Colon (tissue), 2 donors: ENCODE measurements around the gene PDZD8.

Experiments used
- FAIRE-seq: peaks from 2 replicates; lab custom pipeline; 2012; peaks lifted over from hg19 to GRCh38; lab: Jason Lieb, UNC
- donor health status: control.
- donor health status: control.

The PDZD8 gene, protein sequence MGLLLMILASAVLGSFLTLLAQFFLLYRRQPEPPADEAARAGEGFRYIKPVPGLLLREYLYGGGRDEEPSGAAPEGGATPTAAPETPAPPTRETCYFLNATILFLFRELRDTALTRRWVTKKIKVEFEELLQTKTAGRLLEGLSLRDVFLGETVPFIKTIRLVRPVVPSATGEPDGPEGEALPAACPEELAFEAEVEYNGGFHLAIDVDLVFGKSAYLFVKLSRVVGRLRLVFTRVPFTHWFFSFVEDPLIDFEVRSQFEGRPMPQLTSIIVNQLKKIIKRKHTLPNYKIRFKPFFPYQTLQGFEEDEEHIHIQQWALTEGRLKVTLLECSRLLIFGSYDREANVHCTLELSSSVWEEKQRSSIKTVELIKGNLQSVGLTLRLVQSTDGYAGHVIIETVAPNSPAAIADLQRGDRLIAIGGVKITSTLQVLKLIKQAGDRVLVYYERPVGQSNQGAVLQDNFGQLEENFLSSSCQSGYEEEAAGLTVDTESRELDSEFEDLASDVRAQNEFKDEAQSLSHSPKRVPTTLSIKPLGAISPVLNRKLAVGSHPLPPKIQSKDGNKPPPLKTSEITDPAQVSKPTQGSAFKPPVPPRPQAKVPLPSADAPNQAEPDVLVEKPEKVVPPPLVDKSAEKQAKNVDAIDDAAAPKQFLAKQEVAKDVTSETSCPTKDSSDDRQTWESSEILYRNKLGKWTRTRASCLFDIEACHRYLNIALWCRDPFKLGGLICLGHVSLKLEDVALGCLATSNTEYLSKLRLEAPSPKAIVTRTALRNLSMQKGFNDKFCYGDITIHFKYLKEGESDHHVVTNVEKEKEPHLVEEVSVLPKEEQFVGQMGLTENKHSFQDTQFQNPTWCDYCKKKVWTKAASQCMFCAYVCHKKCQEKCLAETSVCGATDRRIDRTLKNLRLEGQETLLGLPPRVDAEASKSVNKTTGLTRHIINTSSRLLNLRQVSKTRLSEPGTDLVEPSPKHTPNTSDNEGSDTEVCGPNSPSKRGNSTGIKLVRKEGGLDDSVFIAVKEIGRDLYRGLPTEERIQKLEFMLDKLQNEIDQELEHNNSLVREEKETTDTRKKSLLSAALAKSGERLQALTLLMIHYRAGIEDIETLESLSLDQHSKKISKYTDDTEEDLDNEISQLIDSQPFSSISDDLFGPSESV

DNA sequence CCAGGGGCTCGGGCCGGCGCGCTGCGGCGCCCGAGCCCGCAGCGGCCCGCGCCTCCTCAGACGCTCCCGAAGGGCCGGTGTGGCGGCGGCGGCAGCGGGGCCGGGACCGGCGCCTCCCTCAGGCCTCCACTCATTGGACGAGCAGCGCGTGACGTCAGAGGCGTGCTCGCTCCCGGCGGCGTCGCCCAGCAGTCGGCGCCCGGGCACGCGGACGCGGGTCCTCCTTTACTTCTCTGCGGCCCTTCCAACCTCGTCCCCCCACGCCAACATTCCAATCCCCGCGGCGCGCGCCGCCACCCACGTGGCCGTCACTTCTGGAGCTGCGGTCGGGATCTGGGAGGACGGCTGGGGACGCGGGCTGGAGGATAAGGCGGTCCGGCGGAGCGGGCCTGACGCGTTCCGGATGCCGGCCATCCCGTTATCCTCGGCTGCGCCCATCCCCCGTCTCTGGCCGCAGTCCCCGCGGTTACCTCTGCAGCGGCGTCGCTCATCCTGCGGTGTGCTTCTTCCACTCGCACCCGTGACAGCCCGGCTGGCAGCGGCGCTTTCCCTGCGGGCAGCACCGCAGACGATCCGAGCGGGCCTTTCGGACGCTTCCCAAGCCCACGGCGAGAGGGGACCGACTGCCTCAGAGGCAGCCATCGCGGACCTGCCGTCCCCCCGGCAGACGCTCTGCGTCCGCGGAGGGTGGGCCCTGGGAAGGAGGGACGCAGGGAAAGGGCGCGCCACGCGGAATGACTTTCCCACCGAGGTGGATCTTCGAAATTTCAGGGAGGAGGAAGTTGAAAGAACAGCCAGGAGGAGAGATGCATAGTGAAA, at the start of gene PDZD8:
PDZD8 (minus strand) TSS at position 81 of the 819 bp plus-strand sequence. CDS start 213 bp downstream, outside the sequence.
- no peak for FAIRE-seq

GRCh38 chr10:117424171-117424570, 48.9 kb upstream of the PDZD8 start:
- FAIRE-seq, result no peak

DNA sequence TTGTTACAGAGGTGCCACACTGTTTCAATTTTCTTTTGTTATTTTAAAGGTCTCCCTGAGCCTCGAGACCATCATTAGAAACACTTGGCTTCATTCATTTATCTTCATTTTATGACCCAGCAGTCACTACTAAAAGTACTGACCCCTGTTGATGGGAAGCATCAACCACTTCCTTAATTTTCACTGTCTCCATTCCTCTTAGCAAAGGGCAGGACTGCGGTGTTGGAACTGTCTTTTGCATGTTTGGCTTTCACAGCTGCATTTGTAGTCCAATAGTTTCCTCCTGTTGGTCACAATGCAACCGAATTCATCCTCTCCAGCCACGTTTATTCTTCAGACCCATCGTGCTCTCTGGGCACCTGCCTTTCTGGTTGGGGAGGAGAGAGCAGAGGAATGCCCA, 46.7 kb upstream of the PDZD8 start:
- no peak for FAIRE-seq

DNA sequence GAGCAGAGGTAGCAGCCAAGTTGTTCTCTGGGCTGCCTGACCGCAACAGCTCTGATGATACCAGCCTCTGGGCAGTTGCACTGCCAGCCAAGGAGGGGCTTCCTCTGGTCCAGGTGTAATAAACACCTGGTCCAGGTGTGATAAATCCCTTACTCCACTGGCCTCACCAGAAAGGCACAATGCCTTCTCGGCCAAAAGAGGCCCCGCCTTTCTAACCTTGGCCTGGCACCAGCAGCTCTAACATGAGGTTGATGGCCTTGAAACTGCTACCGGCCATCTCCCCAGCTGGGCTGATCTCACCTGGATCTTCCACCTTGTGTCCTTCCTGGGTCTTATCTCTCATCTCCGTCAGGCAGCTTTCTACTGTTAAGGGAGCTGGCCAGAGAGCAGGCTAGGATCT, 45.5 kb upstream of the PDZD8 start:
- no peak for FAIRE-seq

- FAIRE-seq, result no peak
These were observed 44.7 kb upstream of the PDZD8 start for GRCh38 chr10:117419921-117420320.

DNA sequence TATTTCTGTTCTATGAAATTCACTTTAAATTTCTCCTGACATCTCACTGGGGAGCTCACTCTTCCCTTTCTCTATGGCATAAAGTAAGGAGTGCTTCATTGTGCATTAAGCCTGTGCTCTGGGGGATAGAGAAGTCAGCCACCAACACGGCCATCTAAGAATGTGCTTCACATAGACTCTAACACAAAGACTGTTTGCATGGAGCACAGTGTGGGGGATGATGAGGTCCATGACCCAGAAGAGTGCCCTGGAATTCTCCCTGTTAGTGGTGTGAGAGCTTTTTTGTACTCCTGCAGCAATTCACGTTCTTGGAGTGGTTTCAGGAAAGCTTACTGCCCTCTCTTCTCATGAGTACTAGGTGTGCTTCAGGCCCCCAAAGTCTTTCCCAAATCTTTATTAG, 43.9 kb upstream of the PDZD8 start:
- no peak for FAIRE-seq

DNA sequence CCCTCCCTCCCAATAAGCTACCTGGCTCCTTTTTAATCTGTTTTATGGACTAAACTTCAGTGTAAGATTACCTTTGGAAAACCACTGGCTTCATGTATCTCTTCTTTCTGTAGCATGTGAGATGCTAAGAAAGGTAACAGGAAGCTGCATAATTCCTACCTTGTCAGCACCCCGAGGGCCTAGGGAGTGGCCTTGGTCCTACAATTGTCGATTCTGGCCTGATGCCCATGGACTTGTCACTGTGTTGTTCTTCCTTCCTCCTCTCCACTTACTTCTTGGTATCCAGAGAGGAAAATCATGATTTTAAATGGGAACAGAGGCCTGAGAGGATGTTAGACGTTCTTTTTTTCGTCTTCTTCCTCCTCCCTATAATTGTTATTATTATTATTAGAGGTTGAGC, 42.9 kb upstream of the PDZD8 start:
- no peak for FAIRE-seq

- no peak for FAIRE-seq
These were observed 42.0 kb upstream of the PDZD8 start for GRCh38 chr10:117417196-117417595.

GRCh38 chr10:117413928-117414618, 38.8 kb upstream of the PDZD8 start:
- FAIRE-seq, result no peak

- no peak for FAIRE-seq
These were observed 37.3 kb upstream of the PDZD8 start for GRCh38 chr10:117412469-117413010.

DNA sequence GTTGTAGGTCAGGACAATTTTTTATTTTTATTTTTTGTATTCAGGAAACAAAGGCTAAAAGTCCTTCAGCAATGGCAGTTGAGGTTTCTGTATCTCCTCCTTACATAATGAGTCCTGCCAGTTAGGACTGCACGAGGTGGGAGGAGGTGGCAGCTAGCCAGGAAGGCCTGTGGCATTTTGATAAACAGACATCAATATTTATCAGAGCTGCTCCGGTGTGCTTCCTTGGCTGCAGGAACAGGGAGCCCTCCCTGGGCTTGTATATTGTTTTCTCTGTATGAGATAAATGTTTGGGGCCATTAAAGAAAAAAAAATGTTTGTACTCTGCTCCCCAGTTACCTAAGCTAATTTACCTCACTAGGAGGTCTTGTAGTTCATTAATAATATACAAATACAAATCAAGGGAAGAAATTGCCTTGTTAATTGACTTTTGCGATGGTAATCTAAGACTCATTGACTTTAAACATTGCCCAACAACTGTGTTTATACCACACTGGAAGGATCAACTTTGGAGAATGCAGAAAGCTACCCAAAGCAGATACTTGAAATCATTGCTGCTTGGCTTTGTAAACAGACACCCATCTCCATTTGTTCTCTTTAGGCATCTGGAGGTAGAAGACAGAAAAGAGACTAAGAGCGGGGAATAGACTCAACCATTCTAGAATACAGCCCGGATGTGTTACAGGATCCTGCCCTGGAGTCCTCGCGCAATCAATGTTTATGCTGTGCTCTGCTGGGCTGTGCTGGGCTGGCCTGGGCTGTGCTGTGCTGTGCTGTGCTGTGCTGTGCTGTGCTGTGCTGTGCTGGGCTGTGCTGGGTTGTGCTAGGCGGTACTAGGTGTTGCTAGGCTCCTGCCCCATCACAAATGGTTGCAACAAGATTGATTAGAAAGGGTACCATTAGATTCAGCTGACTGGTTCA, 36.5 kb upstream of the PDZD8 start:
- FAIRE-seq, result no peak

- no peak for FAIRE-seq
These were observed 35.3 kb upstream of the PDZD8 start for GRCh38 chr10:117410557-117410956.

- no peak for FAIRE-seq
These were observed 34.5 kb upstream of the PDZD8 start for GRCh38 chr10:117409549-117410305.

- no peak for FAIRE-seq
These were observed 33.5 kb upstream of the PDZD8 start for GRCh38 chr10:117408436-117409384.

DNA sequence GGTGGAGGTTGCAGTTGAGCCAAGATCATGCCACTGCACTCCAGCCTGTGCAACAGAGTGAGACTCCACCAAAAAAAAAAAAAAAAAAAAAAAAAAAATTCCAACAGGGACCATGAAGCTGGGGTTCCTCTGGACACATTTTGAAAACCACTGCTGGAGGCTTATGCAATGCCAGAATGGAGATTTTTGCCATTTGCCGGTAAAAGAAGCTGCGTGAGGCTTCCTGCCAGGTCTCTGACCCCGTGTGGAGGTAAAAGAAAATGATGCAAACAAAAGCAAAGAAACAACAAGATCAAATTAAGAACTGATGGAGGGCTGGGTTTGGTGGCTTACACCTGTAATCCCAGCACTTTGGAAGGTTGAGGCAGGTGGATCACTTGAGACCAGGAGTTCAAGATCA, 30.5 kb upstream of the PDZD8 start:
- no peak for FAIRE-seq

DNA sequence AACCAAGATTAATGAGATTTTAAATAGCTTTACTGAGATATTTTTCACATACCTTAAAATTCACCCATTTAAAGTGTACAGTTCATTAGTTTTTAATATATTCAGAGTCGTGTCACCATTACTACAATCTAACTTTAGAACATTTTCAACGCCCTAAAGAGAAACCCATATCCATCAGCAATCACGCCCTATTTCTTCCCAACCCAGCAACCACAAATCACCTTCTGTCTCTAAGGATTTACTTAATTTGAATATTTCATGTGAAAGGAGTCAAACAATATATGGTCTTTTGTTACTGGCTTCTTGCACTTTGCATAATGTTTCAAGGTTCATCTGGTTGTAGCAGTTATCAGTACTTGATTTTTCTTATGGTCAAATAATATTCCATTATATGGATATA, 25.1 kb upstream of the PDZD8 start:
- no peak for FAIRE-seq

DNA sequence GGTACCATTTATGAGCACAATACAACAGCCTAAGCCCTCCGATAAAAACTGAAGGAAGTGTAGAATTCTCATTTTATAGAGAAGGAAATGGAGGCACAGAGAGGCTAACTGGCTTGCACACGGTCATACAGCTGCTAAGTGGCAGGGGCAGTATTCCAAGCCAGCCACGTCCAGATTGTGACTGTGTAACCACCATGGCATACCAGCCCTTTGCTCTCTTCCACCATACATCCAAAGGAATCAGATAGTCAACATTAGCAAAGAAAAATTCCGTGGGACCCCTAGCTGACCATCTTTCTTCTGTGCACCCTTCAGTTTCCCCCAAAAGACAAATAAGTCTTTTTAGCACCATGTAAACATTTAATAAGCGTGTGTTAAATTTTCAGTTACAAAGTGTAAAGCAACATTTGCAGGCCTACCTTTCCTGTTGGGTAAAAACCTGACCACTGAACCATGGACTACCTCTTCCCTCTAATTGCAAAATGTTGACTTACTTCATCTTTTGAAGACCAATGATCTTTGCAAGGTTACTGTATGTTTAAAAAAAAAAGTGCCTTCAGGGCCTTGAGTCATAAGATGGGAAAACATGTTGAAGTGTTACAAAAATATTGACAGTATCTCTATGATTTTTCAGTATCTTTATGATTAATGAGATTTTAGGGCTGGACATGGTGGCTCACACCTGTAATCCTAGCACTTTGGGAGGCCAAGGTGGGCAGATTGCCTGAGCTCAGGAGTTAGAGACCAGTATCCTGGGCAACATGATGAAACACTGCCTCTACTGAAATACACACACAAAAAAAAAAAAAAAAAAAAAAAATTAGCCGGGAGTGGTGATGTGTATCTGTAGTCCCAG, 24.3 kb upstream of the PDZD8 start:
- no peak for FAIRE-seq
